ENCODE data around the gene STMP1. TPM values are rescaled to one million over a fixed set of nuclear protein-coding genes. Genes with fewer than 3 reads are reported as not detected.

STMP1 gene
- total RNA-seq, 1 experiment from 2014 or later: 38.4 TPM

DNA sequence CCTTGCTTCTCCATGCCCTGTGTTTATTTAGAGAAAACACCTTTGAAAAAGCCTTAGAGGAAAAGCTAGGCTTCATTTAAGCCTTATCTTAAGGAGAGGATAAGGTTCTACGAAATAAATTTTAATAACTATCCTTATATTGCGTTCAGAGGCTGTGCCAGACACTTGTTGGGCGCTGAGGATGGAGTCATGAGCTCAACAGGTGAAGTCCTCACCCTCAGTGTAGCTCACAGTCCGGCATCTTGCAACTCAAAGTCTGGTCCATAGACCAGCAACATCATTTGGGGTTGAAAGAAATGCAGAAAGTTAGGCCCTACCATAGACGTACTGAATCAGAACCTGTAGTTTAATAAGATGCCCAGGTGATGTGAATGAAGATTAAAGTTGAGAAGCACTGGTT is 3.8 kb upstream of the STMP1 start:
- H2BK120ac ChIP-seq (ENCODE audit: low read depth, low read length, poor library complexity, severe bottlenecking): no peak overlapping the region
- no peak overlapping the region for H4K91ac ChIP-seq (ENCODE audit: insufficient read length, low read depth, low read length)
- no peak overlapping the region for H2BK12ac ChIP-seq (ENCODE audit: insufficient read length, low read depth, low read length)
- H3K9ac ChIP-seq (ENCODE audit: extremely low read depth, insufficient read length, low read length): no peak overlapping the region
- TF ChIP-seq, protein P1, sequence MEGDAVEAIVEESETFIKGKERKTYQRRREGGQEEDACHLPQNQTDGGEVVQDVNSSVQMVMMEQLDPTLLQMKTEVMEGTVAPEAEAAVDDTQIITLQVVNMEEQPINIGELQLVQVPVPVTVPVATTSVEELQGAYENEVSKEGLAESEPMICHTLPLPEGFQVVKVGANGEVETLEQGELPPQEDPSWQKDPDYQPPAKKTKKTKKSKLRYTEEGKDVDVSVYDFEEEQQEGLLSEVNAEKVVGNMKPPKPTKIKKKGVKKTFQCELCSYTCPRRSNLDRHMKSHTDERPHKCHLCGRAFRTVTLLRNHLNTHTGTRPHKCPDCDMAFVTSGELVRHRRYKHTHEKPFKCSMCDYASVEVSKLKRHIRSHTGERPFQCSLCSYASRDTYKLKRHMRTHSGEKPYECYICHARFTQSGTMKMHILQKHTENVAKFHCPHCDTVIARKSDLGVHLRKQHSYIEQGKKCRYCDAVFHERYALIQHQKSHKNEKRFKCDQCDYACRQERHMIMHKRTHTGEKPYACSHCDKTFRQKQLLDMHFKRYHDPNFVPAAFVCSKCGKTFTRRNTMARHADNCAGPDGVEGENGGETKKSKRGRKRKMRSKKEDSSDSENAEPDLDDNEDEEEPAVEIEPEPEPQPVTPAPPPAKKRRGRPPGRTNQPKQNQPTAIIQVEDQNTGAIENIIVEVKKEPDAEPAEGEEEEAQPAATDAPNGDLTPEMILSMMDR (conservative IDR thresholded peaks at IDR 0.05): no peak
- H3K18ac ChIP-seq (ENCODE audit: insufficient read length, low read depth, low read length): no peak overlapping the region
- Mint-ChIP-seq H3K36me3 (ENCODE audit: insufficient read depth in 1 of 3, low read depth in 3 of 3) (0 out of 7 replicates have a peak, but pooled peaks cover 0 to 3% (median 0%) of the 10 kb centered on the region in 3 experiments), H3K4me1 (peaks cover 10 to 19% of the 10 kb centered on the region in 2 experiments), H3K27me3 (ENCODE audit: low read depth) (no peaks in the 10 kb centered on the region), H3K27ac (no peak overlapping the region), H3K9me3 (no peaks in the 10 kb centered on the region), H3K4me3 (no peak overlapping the region)
- no peak overlapping the region for H2BK20ac ChIP-seq (ENCODE audit: low read depth, low read length, poor library complexity, severe bottlenecking)
- H3K79me2 ChIP-seq (ENCODE audit: insufficient read depth, low read length): no peaks in the 10 kb centered on the region; the same call in 1 of the 2 replicates
- no peak overlapping the region for H4K5ac ChIP-seq (ENCODE audit: insufficient read length, low read depth, low read length)
- H3K4me2 ChIP-seq (ENCODE audit: insufficient read depth, insufficient read length, low read length): no peak overlapping the region
- DNase-seq: no peak
- peaks cover 3% of the 10 kb centered on the region for H3K79me1 ChIP-seq (ENCODE audit: insufficient read depth, low read depth, low read length, poor library complexity, severe bottlenecking)
- no peaks in the 10 kb centered on the region for H3K4me1 ChIP-seq (ENCODE audit: insufficient read depth, low read length)
- H3K23me2 ChIP-seq (ENCODE audit: insufficient read length, low read depth, low read length, poor library complexity, severe bottlenecking): peaks cover 3% of the 10 kb centered on the region
- H3K27me3 ChIP-seq (ENCODE audit: insufficient read depth, low read length): no peaks in the 10 kb centered on the region
- H3K14ac ChIP-seq (ENCODE audit: insufficient read depth, low read length): no peak overlapping the region
- H3K56ac ChIP-seq (ENCODE audit: insufficient read length, low read depth, low read length): no peak overlapping the region
- H2AK5ac ChIP-seq (ENCODE audit: insufficient read length, low read length): no peak overlapping the region
- no CpG with 5 or more reads among the region's 5 CpGs for WGBS (ENCODE audit: extremely low coverage, insufficient read length, low lambda C conversion rate)
- no peak overlapping the region for H4K8ac ChIP-seq (replicated peaks; ENCODE audit: insufficient read length, low read depth, low read length)
- no peak overlapping the region for H2BK5ac ChIP-seq (ENCODE audit: insufficient read length, low read length)
- no peak overlapping the region for H3K4ac ChIP-seq (ENCODE audit: low read depth, low read length)
- H2BK15ac ChIP-seq (ENCODE audit: low read depth, low read length): no peak overlapping the region
- no peak overlapping the region for H3T11ph ChIP-seq (ENCODE audit: low read length)
- no peak overlapping the region for H3K27ac ChIP-seq (ENCODE audit: insufficient read length, low read depth, low read length)
- H3K9me3 ChIP-seq (ENCODE audit: control insufficient read depth, low read depth, low read length): no peaks in the 10 kb centered on the region
- H2AFZ ChIP-seq (ENCODE audit: low read length): no peak overlapping the region
- H4K20me1 ChIP-seq (ENCODE audit: control insufficient read depth, insufficient read depth, insufficient read length): no peaks in the 10 kb centered on the region
- no peak overlapping the region for H3K23ac ChIP-seq (ENCODE audit: insufficient read length, low read depth, low read length)

All from H9 (cell line).